GM23338 (cell line): ENCODE measurements around the gene PPM1N. TPM values are rescaled to one million over a fixed set of nuclear protein-coding genes. Genes with fewer than 3 reads are reported as not detected.

Experiments
- ATAC-seq: fragments of 200-7000 bp; cut with Tn5 transposase; 3 replicates; pipeline ENCODE4 v1.9.1; 2020
- DNase-seq: peaks from one replicate; pipeline ENCODE4 v3.0.0-alpha.2; 2015; ENCODE audit warnings: low spot score
- H2AFZ ChIP-seq: fragments of 200-600 bp; sonication (generic); 2 replicates; pipeline ENCODE4 v1.8.0; 2016; ENCODE audit warnings: antibody characterized with exemption, mild to moderate bottlenecking, moderate library complexity
- H3F3A ChIP-seq: fragments of 200-600 bp; sonication (generic); replicated peaks from 2 replicates; pipeline ENCODE4 v1.8.0; 2017; ENCODE audit warnings: antibody characterized with exemption, mixed run types, low read depth
- H3K27ac ChIP-seq: fragments of 200-600 bp; sonication (generic); 2 replicates; pipeline ENCODE4 v1.6.1; 2016; ENCODE audit warnings: low read depth
- H3K27me3 ChIP-seq: fragments of 200-600 bp; sonication (generic); 2 replicates; pipeline ENCODE4 v1.8.0; 2016; ENCODE audit warnings: mild to moderate bottlenecking, mixed run types, moderate library complexity; ENCODE audit not compliant: insufficient read depth
- H3K36me3 ChIP-seq: fragments of 200-600 bp; sonication (generic); 2 replicates; pipeline ENCODE4 v1.8.0; 2016; ENCODE audit warnings: mild to moderate bottlenecking; ENCODE audit not compliant: insufficient read depth
- H3K4me1 ChIP-seq: fragments of 200-600 bp; sonication (generic); 2 replicates; pipeline ENCODE4 v1.8.0; 2016; ENCODE audit warnings: mild to moderate bottlenecking, moderate library complexity; ENCODE audit not compliant: insufficient read depth
- H3K4me2 ChIP-seq: fragments of 200-600 bp; sonication (generic); 2 replicates; pipeline ENCODE4 v1.7.1; 2017; ENCODE audit warnings: mixed run types
- H3K4me3 ChIP-seq: fragments of 200-600 bp; sonication (generic); 2 replicates; pipeline ENCODE4 v1.6.1; 2016; ENCODE audit warnings: mixed run types
- H3K79me2 ChIP-seq: fragments of 200-600 bp; sonication (generic); replicated peaks from 2 replicates; pipeline ENCODE4 v1.8.0; 2017; ENCODE audit warnings: mild to moderate bottlenecking; ENCODE audit not compliant: insufficient read depth
- H3K9me2 ChIP-seq: fragments of 200-600 bp; sonication (generic); 2 replicates; pipeline ENCODE4 v1.8.0; 2017; ENCODE audit not compliant: insufficient read depth
- H4K20me1 ChIP-seq: fragments of 200-600 bp; sonication (generic); replicated peaks from 2 replicates; pipeline ENCODE4 v1.8.0; 2017; ENCODE audit warnings: mild to moderate bottlenecking; ENCODE audit not compliant: insufficient read depth
- H3K27ac Mint-ChIP-seq: 2 replicates; pipeline ENCODE4 v1.8.0; 2020; ENCODE audit warnings: inconsistent platforms, mild to moderate bottlenecking, moderate library complexity, mixed read lengths
- H3K27me3 Mint-ChIP-seq: 3 replicates; pipeline ENCODE4 v1.8.0; 2022; ENCODE audit warnings: low read depth, mild to moderate bottlenecking, moderate library complexity, mixed read lengths, inconsistent platforms; ENCODE audit not compliant: insufficient read depth, poor library complexity
- H3K36me3 Mint-ChIP-seq: 3 replicates; pipeline ENCODE4 v1.8.0; 2021; ENCODE audit warnings: low read depth, mild to moderate bottlenecking, inconsistent platforms, moderate library complexity, mixed read lengths
- H3K4me1 Mint-ChIP-seq: 3 replicates; pipeline ENCODE4 v1.8.0; 2020; ENCODE audit warnings: mild to moderate bottlenecking, inconsistent platforms, mixed read lengths
- H3K4me3 Mint-ChIP-seq: 3 replicates; pipeline ENCODE4 v1.8.0; 2021; ENCODE audit warnings: moderate library complexity, mild to moderate bottlenecking, inconsistent platforms, mixed read lengths
- H3K9me3 Mint-ChIP-seq: 3 replicates; pipeline ENCODE4 v1.8.0; 2020; ENCODE audit warnings: moderate library complexity, mild to moderate bottlenecking, inconsistent platforms, mixed read lengths
- CREB1 ChIP-seq: fragments of 250-450 bp; sonication (Bioruptor Pico); IDR thresholded peaks from 2 replicates; pipeline ENCODE4 v1.5.0; 2020; ENCODE audit warnings: low read depth, mild to moderate bottlenecking, moderate library complexity
- CTCF ChIP-seq, 2 experiments: fragments of 200-600 bp in 1 of 2; sonication (generic) in 1 of 2; conservative IDR thresholded peaks; 2 replicates each; pipeline versions ENCODE4 v1.5.1 to v1.6.1; 2016 to 2017; ENCODE audit warnings: antibody characterized with exemption in 2 of 2, low read depth in 2 of 2, mild to moderate bottlenecking in 2 of 2, moderate library complexity in 1 of 2
- ETS1 ChIP-seq: IDR thresholded peaks from 2 replicates; pipeline ENCODE4 v1.6.1; 2016; ENCODE audit warnings: antibody characterized with exemption
- EZH2 ChIP-seq: fragments of 200-600 bp; sonication (generic); IDR thresholded peaks from one replicate; pipeline ENCODE4 v1.8.0; 2017; ENCODE audit warnings: antibody characterized with exemption, mild to moderate bottlenecking, low read depth; ENCODE audit not compliant: unreplicated experiment
- EZH2phosphoT487 ChIP-seq: fragments of 200-600 bp; sonication (generic); IDR thresholded peaks from one replicate; pipeline ENCODE4 v1.8.1; 2018; ENCODE audit warnings: antibody characterized with exemption; ENCODE audit not compliant: unreplicated experiment
- JUNB ChIP-seq: IDR thresholded peaks from one replicate; pipeline ENCODE4 v1.6.1; 2016; ENCODE audit warnings: antibody characterized with exemption; ENCODE audit not compliant: unreplicated experiment
- NANOG ChIP-seq: IDR thresholded peaks from 2 replicates; pipeline ENCODE4 v1.6.1; 2016; ENCODE audit warnings: antibody characterized with exemption, borderline replicate concordance
- POLR2AphosphoS5 ChIP-seq: IDR thresholded peaks from 2 replicates; pipeline ENCODE4 v1.6.1; 2016; ENCODE audit warnings: antibody characterized with exemption, low read depth
- REST ChIP-seq: IDR thresholded peaks from one replicate; pipeline ENCODE4 v1.6.1; 2018; ENCODE audit warnings: antibody characterized with exemption; ENCODE audit not compliant: unreplicated experiment
- STAT1 ChIP-seq: IDR thresholded peaks from one replicate; pipeline ENCODE4 v1.6.1; 2016; ENCODE audit warnings: antibody characterized with exemption; ENCODE audit not compliant: unreplicated experiment
- ZNF114 ChIP-seq: fragments of 250-450 bp; sonication (Bioruptor Pico); IDR thresholded peaks from 2 replicates; pipeline ENCODE4 v1.5.0; 2020; ENCODE audit warnings: mild to moderate bottlenecking, moderate library complexity
- ZNF331 ChIP-seq: fragments of 250-450 bp; sonication (Bioruptor Pico); IDR thresholded peaks from 2 replicates; pipeline ENCODE4 v1.5.0; 2020; ENCODE audit warnings: low read depth, mild to moderate bottlenecking, moderate library complexity
- ZNF462 ChIP-seq: fragments of 250-450 bp; sonication (Bioruptor Pico); IDR thresholded peaks from 2 replicates; pipeline ENCODE4 v1.5.0; 2020; ENCODE audit warnings: mild to moderate bottlenecking, moderate library complexity
- polyA plus RNA-seq: library from polyadenylated mRNA; unstranded; fragments of >200 nt; fragmentation: Nextera tagmentation; extraction: Ambion mirVana; gene quantifications from 2 replicates; pipeline ENCODE4 v1.2.1, GENCODE V29; 2016
- total RNA-seq: library from RNA; depleted of rRNA; stranded (reverse); fragments of >200 nt; shearing (Covaris generic); gene quantifications from 2 replicates; pipeline ENCODE4 v1.2.3, GENCODE V29; 2014

The PPM1N gene
- total and polyA plus RNA-seq, 2 experiments from 2014 or later, result 15.2 to 25.1 TPM

GRCh38 chr19:45450012-45450333 is 48.3 kb upstream of the PPM1N start:
- H3K79me2 ChIP-seq, result no peaks in the 10 kb centered on the region
- peaks cover 29% of the 10 kb centered on the region for H3F3A ChIP-seq
- Mint-ChIP-seq H3K4me1 (peaks cover 13% of the 10 kb centered on the region), H3K4me3 (peak overlapping the region; percentile 91), H3K9me3 (peaks cover 10% of the 10 kb centered on the region; the same call in 2 of the 3 replicates), H3K36me3 (no peaks in the 10 kb centered on the region; the same call in 2 of the 3 replicates), H3K27me3 (peaks cover 34% of the 10 kb centered on the region), H3K27ac (no peak overlapping the region)
- H3K27ac ChIP-seq, result no peak overlapping the region
- peak overlapping the region; percentile 80 for H3K4me2 ChIP-seq
- peak overlapping the region; percentile 98 for H2AFZ ChIP-seq
- peak overlapping the region; percentile 59 for H3K4me3 ChIP-seq
- H3K4me1 ChIP-seq, result peaks cover 8% of the 10 kb centered on the region
- no peaks in the 10 kb centered on the region for H3K36me3 ChIP-seq
- TF ChIP-seq ZNF462, result no peak
- no peak for TF ChIP-seq POLR2AphosphoS5
- no peak for TF ChIP-seq CTCF (conservative IDR thresholded peaks at IDR 0.05; ENCODE audit: low read depth in 2 of 2)
- no peak for TF ChIP-seq JUNB
- TF ChIP-seq ZNF331 (CRISPR knock-in tag), result no peak
- no peak for TF ChIP-seq EZH2
- TF ChIP-seq NANOG, result no peak
- TF ChIP-seq CREB1 (CRISPR knock-in tag), result no peak
- no peak for TF ChIP-seq ZNF114 (CRISPR knock-in tag)
- TF ChIP-seq ETS1, result no peak
- TF ChIP-seq EZH2phosphoT487, result no peak
- no peak for TF ChIP-seq REST
- no peak for TF ChIP-seq STAT1
- DNase-seq (no peak), ATAC-seq (no peak; the same call in 2 of the 3 replicates)
- no peaks in the 10 kb centered on the region for H4K20me1 ChIP-seq
- no peaks in the 10 kb centered on the region for H3K9me2 ChIP-seq
- H3K27me3 ChIP-seq, result peaks cover 49% of the 10 kb centered on the region
